Measurements from ENCODE around the gene PTPRD.
"Not testable (repeated sequence)": the region's sequence is repeated elsewhere in the genome, so short reads cannot be mapped to it uniquely, and the experiment has no call there.

The PTPRD gene

GRCh38 chr9:9173264-9173663 lies 1439.5 kb downstream of the PTPRD start:
- DNase-seq (ENCODE audit: low read depth, low spot score): no peak

DNA sequence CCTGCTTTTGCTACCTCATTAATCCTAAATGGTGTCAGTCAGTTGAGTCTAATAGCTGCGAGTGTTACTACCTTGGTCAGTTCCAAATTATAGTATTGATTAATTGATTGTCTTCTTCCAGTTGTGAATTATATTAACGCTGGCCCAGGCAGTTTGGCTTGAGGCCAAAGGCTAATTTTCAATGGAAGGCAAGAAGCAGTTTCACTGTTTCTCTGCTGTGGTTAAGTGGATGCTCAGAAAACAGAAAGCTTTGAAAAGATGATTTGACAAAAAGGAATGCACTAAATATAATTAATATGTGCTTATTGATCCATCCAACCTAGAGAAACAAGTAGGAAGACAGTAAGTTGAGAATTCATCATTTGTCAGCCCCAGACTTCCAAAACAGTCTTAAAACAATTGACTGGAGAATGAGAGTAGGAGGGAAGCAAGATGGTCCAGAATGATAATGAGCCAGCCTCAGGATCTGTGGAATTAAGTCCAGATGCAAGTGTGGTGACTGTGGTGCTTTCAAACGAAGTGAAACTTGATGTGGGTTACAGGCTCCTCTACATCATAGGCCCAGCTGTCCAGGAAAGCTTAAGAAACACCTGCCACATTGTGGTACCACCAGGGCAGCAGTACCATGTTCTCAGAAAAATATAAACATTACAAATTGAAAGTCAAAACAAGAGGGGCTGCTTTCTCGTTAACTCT lies 1442.2 kb downstream of the PTPRD start:
- peak; percentile 1 for DNase-seq (ENCODE audit: low read depth, low spot score)

DNA sequence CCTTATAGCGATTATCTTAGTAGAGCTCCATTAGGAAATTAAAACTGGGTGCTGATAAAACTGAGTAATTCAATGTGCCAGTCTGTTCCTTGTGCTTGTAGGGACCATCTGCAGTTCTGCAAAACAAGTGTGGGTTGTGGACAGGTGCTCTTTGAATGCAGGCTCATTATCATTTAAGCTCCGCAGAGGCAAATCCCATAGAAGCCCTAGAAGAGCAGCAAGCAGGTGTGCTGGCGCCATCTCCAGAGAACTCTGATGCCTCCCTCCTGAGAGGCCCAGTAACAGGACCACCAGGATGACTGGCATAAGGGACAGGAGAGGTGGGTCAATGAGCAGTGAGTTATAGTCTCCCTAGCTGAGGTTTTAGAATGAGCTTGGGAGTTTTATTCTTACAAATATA lies 1470.8 kb downstream of the PTPRD start:
- no peak for DNase-seq (ENCODE audit: low read depth, low spot score)

DNA sequence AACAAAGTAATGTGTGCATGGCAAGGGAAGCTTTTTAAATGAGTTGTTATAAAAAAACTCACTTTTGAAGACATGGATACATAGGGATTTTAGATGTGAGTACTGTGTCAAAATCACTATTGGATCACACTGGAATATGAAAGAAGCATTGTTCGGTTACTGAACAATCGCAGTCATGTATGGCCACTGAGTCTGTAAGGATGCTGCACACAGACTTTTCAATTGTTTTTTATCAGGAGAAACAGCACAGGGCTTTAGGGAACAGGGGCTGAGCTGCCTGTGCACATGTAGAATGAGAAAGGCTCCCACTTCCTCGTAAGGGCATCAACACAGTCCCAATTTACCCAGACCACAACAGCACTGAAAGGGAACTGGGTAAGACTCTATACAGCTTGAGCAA lies 1479.3 kb downstream of the PTPRD start:
- no peak for DNase-seq (ENCODE audit: low read depth, low spot score)

GRCh38 chr9:9124616-9125015 lies 1488.2 kb downstream of the PTPRD start:
- peak; percentile 24 for DNase-seq (ENCODE audit: low read depth, low spot score)

DNA sequence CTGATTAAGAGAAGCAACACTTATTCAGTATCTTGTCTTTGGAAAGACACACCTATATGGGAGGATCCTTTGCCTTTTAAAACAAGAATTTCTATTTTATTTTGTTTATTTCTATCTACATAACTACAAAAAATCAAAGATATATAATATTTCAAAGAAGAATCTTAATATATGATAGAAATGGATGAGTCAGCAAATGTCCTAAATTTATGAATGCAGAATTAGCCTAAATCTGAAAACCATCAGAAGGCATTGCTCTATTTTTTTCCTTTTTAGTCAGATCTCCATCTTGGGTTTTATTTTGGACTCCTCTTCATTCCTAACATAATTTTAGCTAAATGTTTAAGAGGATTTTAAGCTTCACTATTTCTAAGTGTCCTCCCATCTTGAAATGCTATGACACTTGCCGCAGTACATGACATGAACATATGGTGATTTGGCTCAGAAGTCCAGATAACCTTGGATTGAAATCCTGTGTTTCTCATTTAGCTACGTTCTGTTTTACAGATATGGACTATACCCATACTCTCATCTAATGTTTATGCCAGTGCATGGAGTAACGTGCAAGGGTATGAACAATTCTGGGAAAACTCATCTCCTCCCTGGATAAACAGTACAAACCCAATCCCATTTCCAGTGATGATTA lies 1490.4 kb downstream of the PTPRD start:
- no peak for DNase-seq (ENCODE audit: low read depth, low spot score)

DNA sequence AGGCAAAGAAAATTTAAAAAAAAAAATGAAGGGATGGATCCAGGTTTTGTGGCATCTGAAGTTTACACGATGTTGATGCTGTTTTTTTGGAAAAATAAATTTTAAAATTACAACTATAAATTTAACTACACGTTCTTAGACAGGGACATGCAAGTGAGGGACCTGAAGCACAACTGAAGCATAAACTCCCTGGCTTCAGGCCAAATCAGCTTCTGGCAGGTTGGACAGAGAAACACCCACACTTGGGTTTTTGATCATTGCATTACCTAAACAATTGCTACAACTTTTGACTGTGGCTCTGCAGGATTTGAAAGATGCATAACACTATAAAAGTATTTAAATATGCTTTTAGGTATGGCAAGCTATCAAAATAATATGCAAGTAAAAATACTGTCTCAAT lies 1494.9 kb downstream of the PTPRD start:
- DNase-seq (ENCODE audit: low read depth, low spot score): no peak

DNA sequence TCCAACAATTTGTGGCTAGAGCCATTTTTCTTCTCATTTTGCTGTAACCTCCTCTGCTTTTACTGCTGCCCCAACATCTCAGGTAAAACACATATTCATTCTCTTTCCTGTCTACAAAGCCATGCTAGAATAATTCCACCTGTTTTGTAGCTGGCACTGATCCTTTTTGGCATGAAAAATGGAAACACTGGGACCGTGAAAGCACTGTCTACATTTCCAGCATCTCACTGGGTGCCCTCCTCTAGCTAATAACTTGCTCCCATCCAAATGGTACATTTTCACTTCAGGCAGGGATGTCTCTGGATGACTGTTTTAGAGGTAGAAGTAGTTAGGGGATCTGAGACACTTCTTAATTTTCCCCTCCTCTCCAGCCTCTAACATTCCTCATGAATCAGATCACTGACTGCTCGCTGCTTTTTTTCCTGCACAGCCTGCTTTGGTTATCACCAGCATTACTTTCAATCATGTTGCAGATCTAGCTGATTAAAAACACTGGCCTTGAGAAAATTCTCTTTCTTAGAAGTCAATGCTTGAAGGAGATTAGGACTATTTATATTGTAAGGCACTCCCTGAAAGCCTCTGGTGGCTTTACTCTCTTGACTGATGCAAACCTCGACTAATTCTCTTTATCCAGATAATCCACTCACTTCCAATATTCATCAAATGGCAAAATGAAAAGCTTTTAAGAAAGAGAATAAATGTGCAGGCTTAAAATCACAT lies 1500.6 kb downstream of the PTPRD start:
- DNase-seq (ENCODE audit: low read depth, low spot score): peak; percentile 1

- DNase-seq (ENCODE audit: low read depth, low spot score): peak; percentile 1
Observed at GRCh38 chr9:9108641-9109040, 1504.2 kb downstream of the PTPRD start.

- no peak for DNase-seq (ENCODE audit: low read depth, low spot score)
Observed at GRCh38 chr9:9102295-9102694, 1510.5 kb downstream of the PTPRD start.

DNA sequence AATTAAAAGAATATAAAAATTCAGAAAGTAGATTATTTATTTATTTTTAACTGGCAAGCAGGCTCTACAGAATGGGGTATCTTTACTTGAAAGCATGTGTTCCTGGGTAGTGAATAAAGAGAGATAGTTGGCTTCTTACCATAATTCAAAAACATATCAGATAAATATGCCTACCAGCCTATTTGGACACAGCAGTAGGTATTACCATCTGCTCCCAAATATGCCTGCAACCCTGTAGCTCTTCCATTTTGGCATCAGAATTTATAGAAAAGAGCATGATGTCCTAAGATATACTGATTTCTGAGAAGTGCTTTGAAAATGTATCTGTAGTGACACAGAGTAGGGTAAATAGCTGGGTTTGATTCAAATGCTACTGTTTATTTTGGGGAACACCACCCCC lies 1512.7 kb downstream of the PTPRD start:
- DNase-seq (ENCODE audit: low read depth, low spot score): no peak

- DNase-seq (ENCODE audit: low read depth, low spot score): no peak
Observed at GRCh38 chr9:9099646-9100045, 1513.2 kb downstream of the PTPRD start.

DNA sequence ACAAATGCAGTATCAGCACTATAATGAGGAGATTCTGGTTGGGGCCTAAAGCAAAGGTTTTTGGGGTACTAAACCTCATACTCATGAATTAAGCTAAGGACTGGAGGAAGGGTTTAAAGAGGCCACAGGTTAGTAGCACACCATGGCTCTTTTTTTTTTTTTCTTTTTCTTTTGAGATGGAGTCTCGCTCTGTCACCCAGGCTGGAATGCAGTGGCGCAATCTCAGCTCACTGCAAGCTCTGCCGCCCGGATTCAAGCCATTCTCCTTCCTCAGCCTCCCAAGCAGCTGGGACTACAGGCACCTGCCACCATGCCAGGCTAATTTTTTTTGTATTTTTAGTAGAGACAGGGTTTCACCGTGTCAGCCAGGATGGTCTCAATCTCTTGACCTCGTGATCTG lies 1515.5 kb downstream of the PTPRD start:
- DNase-seq (ENCODE audit: low read depth, low spot score): not testable (repeated sequence)

DNA sequence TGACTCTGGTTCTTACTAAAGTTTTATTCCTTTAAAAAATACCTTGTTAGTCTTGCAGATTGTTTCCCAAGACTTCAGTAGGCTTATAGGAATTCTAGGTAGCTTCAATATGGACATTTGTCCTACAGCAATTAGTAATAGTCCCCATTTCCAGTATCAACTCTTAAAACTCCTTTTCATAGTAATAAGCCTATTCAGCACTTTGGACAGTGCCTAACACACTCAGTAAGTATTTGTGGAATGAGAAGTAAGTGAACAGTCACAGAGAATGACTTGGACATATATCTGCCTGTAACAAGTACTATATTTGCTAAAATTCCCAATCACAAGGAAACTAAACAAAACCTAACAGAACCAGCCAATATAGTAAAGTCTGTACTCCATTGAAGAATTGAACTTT lies 1521.4 kb downstream of the PTPRD start:
- peak; percentile 46 for DNase-seq (ENCODE audit: low read depth, low spot score)

GRCh38 chr9:9079473-9079872 lies 1533.3 kb downstream of the PTPRD start:
- no peak for DNase-seq (ENCODE audit: low read depth, low spot score)

DNA sequence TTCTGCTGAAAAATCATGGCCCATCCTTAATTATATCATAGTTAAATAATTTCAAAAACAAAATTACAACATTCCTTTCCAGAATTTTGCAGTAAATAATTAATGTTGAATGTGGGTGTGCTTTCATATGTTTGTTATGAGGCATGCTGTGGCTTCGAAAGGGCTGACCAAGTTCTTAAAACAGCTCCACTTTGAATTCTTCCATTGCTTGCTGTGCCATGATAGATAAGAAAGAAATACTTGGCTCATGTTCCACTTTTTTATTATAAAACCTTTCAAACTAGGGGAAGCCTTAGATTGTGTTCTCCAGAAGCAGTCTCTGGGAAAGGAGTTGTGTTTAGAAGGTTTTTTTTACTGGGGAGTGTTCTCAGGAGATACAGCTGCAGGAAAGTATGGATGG lies 1534.5 kb downstream of the PTPRD start:
- no peak for DNase-seq (ENCODE audit: low read depth, low spot score)

- DNase-seq (ENCODE audit: low read depth, low spot score): no peak
Observed at GRCh38 chr9:9061627-9062026, 1551.2 kb downstream of the PTPRD start.

- no peak for DNase-seq (ENCODE audit: low read depth, low spot score)
Observed at GRCh38 chr9:9054354-9054992, 1558.3 kb downstream of the PTPRD start.

GRCh38 chr9:9045572-9045971 lies 1567.2 kb downstream of the PTPRD start:
- DNase-seq (ENCODE audit: low read depth, low spot score): peak; percentile 2

- DNase-seq (ENCODE audit: low read depth, low spot score): no peak
Observed at GRCh38 chr9:9045072-9045471, 1567.7 kb downstream of the PTPRD start.

- not testable (repeated sequence) for DNase-seq (ENCODE audit: low read depth, low spot score)
Observed at GRCh38 chr9:9043788-9044187, 1569.0 kb downstream of the PTPRD start.

DNA sequence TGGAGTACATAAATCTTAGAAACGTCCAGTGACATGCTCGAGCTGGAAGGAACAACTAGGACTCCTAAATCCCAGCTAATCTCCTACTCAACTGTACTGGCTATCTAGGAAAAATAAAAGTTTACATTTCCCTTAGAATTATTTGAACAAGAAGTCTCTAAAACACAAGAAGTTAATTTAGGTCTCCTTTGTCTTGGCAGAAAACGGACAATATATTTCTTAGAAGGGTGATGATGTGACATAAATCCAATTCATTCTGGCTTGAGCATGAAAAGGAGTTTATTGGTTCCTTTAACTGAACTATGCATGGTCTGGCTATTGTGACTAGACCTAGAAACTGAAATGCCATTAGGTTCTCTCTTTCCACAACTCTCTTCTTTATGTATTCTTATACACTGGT lies 1571.0 kb downstream of the PTPRD start:
- DNase-seq (ENCODE audit: low read depth, low spot score): no peak

Measured in astrocyte of the hippocampus (primary cell).